GM12865 (cell line): ENCODE results near the gene AMN.

Experiments
- DNase-seq: peaks from one replicate; pipeline ENCODE4 v3.0.0; 2010; ENCODE audit warnings: low read depth
- H3K4me3 ChIP-seq: 2 replicates; pipeline ENCODE4 v1.5.1; 2011; ENCODE audit warnings: mild to moderate bottlenecking, low read depth, low read length, control low read depth
- CTCF ChIP-seq: IDR thresholded peaks from 2 replicates; pipeline ENCODE4 v1.5.1; 2011; ENCODE audit warnings: low read length, control low read depth, low read depth, inconsistent platforms; ENCODE audit not compliant: insufficient read depth; ENCODE audit errors: missing control alignments

AMN gene

GRCh38 chr14:102898776-102899515, 23.5 kb upstream of the AMN start:
- H3K4me3 ChIP-seq, result no peak overlapping the region

GRCh38 chr14:102899516-102899900, 23.0 kb upstream of the AMN start:
- no peak for DNase-seq
- H3K4me3 ChIP-seq, result no peak overlapping the region
- no peak for TF ChIP-seq CTCF

More at GRCh38 chr14:102898776-102899515, 23.5 kb upstream of the AMN start:
- DNase-seq, result no peak
- no peak for TF ChIP-seq CTCF

- no peak for TF ChIP-seq CTCF
- DNase-seq, result peak; percentile 85
- H3K4me3 ChIP-seq, result peak overlapping the region; percentile 19
These were observed 21.6 kb upstream of the AMN start for GRCh38 chr14:102900631-102901571.

- peak overlapping the region; percentile 30 for H3K4me3 ChIP-seq
- DNase-seq, result peak; percentile 94
- TF ChIP-seq CTCF, result no peak
These were observed 20.8 kb upstream of the AMN start for GRCh38 chr14:102901633-102902032.

- H3K4me3 ChIP-seq, result peak overlapping the region; percentile 30
- DNase-seq, result no peak
- TF ChIP-seq CTCF, result no peak
These were observed 20.4 kb upstream of the AMN start for GRCh38 chr14:102902086-102902485.

GRCh38 chr14:102902523-102903247, 19.8 kb upstream of the AMN start:
- DNase-seq, result no peak
- TF ChIP-seq CTCF, result no peak
- H3K4me3 ChIP-seq, result peak overlapping the region; percentile 30
